Stimulated activated CD8-positive, alpha-beta memory T cell treated with anti-CD3 and anti-CD28 coated beads, Interleukin-4, amount 100 ng/mL, for 48 hours (primary cell): ENCODE data around the gene LRCOL1.
A peak's percentile ranks its signal among the peaks of the same experiment; 100 is the strongest.
"Not testable (repeated sequence)": the region's sequence is repeated elsewhere in the genome, so short reads cannot be mapped to it uniquely, and the experiment has no call there.

Experiments used
- DNase-seq: peaks from one replicate; pipeline ENCODE4 v3.0.0-alpha.2; 2020

Gene LRCOL1

GRCh38 chr12:132600048-132601032, 10.0 kb downstream of the LRCOL1 start:
- DNase-seq, result peak; percentile 49

DNA sequence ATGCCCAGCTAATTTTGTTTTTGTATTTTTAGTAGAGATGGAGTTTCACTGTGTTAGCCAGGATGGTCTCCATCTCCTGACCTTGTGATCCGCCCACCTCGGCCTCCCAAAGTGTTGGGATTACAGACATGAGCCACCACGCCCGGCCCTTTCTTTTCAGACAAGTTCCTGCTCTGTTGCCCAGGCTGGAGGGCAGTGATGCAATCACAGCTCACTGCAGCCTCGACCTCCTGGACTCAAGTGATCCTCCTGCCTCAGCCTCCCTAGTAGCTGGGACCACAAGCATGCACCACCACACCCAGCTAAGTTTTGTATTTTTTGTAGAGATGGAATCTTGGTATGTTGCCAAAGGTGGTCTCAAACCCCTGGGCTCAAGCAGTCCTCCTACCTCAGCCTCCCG, 10.9 kb downstream of the LRCOL1 start:
- not testable (repeated sequence) for DNase-seq

DNA sequence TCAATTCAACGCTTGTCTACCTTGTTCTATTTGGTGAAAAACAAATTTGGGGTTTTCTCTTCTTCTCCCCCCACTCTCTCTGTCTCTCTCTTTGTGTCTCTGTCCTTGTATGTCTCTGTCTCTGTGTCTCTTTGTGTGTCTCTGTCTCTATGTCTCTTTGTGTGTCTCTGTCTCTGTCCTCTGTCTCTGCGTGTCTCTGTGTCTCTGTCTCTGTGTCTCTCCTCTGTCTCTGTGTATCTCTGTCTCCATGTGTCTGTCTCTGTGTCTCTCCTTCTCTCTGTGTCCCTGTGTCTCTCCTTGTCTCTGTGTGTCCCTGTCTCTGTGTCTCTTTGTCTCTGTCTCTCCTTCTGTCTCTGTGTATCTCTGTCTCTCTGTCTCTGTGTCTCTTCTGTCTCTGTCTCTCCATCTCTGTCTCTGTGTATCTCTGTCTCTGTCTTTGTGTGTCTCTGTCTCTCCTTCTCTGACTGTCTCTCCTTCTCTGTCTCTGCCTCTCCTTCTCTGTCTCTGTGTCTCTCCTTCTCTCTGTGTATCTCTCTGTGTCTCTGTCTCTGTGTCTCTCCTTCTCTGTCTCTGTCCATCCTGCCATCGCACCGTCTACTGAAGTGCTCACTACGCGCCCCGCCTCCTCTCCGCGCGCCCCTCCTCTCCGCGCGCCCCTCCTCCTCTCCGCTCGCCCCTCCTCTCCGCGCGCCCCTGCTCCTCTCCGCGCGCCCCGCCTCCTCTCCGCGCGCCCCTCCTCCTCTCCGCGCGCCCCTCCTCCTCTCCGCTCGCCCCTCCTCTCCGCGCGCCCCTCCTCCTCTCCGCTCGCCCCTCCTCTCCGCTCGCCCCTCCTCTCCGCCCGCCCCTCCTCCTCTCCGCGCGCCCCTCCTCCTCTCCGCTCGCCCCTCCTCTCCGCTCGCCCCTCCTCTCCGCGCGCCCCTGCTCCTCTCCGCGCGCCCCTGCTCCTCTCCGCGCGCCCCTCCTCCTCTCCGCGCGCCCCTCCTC, 12.8 kb downstream of the LRCOL1 start:
- DNase-seq, result no peak

DNA sequence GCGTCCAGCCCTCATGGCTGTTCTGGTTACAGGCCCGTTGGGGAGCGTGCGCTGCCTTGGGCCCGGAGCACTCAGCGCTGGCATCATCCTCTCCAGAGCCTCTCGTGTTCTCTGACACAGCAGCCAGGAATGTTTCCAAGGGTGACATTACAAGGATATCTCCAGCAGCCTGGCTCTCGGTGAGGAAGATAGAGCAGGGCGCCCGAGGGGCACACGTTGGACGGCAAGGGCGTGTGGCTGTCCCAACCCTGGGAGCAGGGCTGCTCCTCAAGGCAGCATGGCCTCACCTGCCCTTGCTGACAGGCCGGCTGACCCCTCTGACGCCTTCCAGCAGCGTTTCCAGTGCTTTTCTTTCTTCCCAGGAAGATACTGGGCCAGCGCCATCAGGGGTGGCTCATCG, 14.4 kb downstream of the LRCOL1 start:
- no peak for DNase-seq

- DNase-seq, result no peak
Measured at GRCh38 chr12:132595183-132595582, 15.2 kb downstream of the LRCOL1 start.

- DNase-seq, result peak; percentile 58
Measured at GRCh38 chr12:132593938-132594358, 16.4 kb downstream of the LRCOL1 start.

DNA sequence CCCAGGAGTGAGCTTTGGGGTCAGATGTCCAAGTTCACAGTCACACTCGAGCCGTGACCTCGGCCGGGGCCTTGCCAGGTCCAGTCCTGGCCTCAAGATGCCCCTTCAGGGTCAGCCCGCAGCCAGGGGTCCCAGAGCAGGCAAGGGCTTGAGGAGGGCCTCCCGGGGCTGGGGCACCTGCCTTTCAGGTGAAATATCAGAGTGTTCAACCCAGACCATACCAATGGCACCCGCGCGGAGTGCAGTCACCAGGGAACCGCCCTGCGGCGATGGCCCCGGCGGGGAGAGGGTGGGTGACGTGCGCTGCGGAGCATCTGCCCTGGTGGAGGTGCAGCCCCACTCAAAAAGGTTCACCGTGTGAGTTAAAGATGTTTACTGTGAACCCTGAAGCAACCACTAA, 16.9 kb downstream of the LRCOL1 start:
- DNase-seq, result no peak

DNA sequence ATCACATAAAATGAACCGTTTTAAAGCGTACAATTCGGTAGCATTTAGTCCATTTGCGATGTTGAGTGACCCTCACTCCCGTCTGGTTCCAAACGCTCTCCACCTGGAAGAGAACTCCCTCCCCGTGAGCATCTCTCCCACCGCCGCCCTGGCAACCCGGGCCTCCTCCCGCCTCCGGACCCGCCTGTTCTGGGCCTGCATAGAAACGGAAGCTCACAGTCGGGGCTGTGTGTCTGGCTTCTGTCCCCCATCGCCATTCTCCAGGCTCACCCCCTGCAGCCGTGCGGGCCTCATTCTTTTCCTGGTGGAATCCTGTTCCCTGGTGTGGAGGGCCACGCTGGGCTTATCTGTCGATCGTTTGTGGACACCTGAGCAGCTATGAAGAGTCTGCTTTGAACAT, 17.3 kb downstream of the LRCOL1 start:
- DNase-seq, result no peak

DNA sequence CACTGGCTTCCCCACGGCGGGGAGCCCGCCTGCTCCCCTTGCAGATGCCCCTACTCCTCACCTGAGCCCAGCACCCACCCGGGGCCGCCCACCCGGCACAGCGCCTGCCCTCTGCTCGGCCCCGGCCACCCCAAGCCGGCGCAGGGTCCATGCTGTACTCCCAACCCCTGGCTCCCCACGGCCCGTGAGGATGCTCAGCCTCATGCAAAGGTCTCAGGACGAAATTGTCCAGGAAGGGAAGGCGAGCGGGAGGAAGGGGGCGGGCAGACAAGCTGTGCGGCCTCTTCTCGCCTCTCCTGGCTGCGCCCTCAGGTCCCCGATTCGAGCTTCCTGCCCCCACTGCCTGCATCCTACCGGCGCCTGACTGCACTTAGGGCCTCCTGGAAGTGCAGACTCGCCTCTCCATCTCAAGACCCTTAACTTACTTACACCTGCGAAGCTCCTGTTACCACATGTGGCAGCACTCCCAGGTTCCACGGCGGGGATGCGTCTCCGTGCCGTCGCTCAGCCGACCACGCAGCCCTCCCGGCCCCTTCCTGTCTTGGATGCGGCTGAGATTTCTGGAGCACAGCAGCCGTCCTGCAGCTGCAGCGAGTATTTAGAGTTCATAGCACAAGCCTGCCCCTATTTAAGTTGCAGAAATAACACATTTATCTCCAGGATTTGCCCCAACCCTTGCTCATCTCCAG, 18.0 kb downstream of the LRCOL1 start:
- DNase-seq, result no peak

DNA sequence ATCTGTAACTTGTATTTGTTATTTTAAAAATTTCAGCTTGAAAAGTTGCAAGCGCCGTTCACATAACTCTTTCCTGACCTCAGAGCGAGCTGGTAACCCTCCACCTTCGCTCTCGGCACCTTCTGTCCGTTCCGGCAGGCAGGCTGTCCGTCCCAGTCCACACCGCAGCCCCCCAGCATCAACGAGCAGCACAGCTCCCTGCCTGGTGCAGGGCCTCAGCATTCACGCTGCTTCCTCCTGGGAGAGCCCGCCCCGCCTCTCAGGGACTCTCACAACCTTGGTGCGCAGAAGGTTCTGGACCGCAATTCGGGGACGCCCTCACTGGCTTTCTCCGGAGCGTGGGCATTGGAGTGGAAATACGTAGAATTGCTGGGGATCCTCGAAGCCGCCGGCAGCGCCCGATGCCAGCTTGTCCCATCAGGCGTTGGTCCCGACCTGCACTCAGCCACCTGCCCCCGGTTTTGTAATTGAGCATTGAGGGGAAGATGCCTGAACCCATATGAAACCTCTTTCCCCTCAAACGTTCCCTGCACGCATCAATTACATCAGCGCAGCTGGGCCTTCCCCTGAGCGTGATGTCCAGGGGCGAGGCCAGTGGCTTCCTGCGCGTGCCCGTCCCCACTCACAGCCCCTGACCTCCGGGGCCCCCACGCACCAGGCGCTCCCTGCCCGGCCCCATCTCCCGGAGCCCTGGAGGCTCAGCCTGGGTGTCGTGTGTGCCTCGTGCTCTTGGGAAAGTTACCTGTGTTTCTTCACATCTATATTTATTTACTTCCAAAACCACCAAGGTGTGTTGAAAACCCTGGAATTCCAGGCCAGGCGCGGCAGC, 19.1 kb downstream of the LRCOL1 start:
- no peak for DNase-seq

DNA sequence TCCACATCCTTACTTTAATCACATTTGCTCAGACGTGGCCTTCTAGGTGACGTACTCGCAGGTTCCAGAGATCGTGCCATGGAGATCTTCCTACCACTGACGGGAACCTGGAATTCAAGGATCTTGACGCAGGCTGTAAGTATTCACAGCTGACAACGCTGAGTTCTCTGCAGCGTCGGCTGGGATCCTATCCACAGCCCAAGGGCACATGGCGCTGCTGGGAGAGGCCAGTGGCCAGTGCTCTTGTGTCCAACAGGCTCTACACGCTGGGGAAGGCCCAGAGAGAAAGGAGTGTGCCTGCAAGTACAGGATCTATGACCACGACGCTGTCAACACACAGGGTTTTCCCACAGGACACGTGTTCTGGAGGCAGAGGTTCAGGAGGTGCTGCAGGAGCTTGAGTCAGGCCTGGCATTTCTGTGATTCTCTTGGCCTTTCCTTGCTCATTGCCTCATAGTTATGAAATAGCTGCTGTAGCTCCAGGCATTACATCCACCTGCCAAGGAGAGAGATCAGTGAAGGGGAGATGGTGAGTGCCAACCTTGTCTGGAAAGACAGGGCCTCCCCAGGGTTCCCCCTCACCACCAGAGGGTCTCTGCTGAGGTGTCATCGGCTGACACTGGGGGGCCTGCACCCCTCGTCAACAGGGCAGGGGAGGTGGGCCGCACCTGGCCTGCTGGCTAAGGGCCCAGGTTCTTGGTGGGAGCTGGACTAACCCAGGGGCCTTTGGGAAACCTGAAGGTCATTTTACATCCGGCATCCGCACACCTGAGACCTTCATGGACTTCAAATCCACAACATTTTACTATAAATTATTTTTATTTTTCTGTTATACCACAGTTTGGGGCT, 21.3 kb downstream of the LRCOL1 start:
- no peak for DNase-seq

DNA sequence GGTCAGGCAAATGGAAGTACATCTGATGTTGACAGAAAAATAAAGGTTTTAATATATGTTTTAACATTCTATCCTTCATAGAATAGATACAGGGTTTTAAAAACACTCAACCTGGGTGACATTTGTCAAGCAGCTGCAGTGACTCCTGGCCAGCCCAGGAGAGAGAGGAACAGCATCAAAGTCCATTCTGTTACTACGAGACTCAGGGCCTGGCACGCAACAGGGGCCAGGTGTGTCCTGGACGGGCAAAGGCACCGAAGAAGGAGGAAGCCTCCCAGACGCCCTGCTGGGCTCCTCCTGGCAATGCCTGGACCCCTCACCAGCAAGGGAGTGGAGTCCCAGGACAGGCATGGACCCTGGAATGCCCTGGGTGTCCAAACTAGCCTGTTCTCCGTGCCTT, 22.1 kb downstream of the LRCOL1 start:
- no peak for DNase-seq

GRCh38 chr12:132587781-132588180, 22.6 kb downstream of the LRCOL1 start:
- no peak for DNase-seq

DNA sequence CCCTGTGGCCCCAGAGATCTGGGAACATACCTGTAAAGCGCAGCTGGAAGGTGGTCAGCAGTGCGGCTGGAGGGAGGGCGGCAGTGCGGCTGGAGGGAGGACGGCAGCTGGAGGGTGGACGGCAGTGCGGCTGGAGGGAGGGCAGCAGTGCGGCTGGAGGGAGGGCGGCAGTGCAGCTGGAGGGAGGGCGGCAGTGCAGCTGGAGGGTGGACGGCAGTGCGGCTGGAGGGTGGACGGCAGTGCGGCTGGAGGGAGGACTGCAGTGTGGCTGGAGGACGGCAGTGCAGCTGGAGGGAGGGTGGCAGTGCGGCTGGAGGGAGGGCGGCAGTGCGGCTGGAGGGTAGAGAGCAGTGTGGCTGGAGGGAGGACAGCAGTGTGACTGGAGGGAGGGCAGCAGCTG, 23.5 kb downstream of the LRCOL1 start:
- DNase-seq, result no peak

- no peak for DNase-seq
Measured at GRCh38 chr12:132585177-132585576, 25.2 kb downstream of the LRCOL1 start.

DNA sequence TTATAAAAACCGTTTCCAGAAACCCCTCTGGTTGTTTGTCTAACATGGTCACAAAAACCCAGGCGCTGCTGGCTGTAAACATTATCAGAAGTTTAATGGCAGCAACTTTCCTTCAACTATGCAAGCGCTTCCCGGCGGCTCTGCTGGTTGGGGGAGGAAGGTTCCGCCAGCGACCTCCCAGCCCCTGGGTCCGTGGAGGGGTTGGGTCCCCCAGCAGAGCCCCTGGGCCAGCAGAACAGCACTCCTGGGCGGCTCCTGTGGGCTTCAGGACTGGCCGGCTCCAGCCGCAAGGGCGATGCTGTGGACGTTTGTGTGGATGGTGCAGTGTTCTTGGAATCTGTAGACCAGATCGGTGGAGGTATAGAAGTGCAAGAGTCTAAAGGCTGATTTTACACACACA, 26.0 kb downstream of the LRCOL1 start:
- DNase-seq, result no peak

DNA sequence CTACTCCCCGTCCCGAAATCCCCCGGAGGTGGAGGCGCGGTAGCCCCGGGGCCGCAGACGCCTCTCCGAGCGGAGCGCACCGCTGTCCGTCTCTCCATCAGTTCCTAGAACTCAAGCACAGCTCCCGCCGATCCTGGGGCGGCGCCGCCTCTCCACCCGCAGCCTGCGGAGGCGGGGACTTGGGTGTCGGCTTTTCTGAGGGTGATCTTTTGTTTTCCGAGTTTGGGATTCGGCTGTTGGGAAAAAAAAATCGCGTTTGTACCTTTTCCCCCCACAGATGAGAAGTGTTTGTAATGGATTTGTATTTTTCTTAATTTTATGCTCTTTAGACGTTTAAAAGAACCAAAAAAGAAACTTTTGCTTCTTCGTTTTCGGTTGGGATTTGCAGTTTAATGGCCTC, 26.6 kb downstream of the LRCOL1 start:
- no peak for DNase-seq

DNA sequence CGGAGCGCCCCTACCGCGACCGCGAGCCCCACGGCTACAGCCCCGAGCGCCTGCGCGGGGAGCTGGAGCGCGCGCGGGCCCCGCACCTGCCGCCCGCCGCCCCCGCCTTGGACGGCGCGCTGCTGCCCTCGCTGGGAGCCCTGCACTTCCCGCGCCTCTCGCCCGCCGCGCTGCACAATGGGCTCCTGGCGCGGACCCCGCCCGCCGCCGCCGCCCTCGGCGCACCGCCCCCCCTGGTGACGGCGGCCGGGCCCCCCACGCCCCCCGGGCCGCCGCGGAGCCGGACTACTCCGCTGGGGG, 27.0 kb downstream of the LRCOL1 start:
- no peak for DNase-seq

DNA sequence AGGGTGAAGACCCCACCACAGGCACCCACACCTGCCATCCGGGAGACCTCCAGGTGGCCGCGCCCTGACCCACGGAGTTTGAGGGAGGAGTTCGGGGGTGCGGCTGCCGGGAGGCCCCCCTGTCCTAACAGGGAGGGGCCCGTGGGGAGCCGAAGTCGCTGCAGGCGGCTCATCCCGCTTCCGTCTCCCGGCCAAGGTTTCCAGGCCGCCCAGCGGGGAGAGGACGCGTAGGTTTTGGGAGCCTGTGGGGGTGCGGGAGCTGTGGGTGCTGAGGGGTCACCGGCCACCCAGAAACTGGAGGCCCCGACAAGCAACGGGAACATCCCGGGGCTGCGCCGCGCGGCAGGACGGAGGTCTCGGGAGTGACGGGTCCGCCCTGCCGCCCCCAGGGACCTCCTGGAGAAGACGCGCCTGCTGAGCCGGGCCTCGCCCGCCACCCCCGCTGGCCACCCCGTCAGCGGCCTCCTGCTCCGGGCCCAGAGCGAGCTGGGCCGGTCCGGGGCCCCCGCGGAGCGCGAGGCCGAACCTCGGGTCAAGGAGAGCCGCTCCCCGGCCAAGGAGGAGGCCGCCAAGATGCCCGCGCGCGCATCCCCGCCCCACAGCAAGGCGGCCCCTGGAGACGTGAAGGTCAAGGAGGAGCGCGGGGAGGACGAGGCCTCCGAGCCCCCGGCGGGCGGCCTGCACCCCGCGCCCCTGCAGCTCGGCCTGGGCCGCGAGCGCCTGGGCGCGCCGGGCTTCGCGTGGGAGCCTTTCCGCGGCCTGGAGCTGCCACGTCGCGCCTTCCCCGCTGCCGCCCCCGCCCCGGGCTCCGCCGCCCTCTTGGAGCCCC, 27.6 kb downstream of the LRCOL1 start:
- DNase-seq, result no peak

GRCh38 chr12:132582058-132582420, 28.3 kb downstream of the LRCOL1 start:
- DNase-seq, result no peak
